ENCODE measurements around the gene SAMD11.

- TF ChIP-seq POLR2AphosphoS5 (IDR thresholded peaks at IDR 0.05; ENCODE audit: low read depth) (no peak), CTCF (IDR thresholded peaks at IDR 0.05; ENCODE audit: insufficient read depth, low read length) (no peak), REST (IDR thresholded peaks at IDR 0.05; ENCODE audit: insufficient replicate concordance, low read depth) (no peak)
These were observed 33.1 kb upstream of the SAMD11 start for GRCh38 chr1:890661-891060.
